Astrocyte (in vitro differentiated cells and primary cell): ENCODE results near the gene ATXN1. TPM values are rescaled to one million over a fixed set of nuclear protein-coding genes. Genes with fewer than 3 reads are reported as not detected.
"Not testable (repeated sequence)": the region's sequence is repeated elsewhere in the genome, so short reads cannot be mapped to it uniquely, and the experiment has no call there.

Source experiments
- DNase-seq: peaks from one replicate; pipeline ENCODE4 v3.0.0-alpha.2; 2010; ENCODE audit warnings: low read depth
- FAIRE-seq: peaks from 2 replicates; lab custom pipeline; 2011; peaks lifted over from hg19 to GRCh38; lab: Jason Lieb, UNC
- H2AFZ ChIP-seq: 2 replicates; pipeline ENCODE4 v1.6.0; 2012; ENCODE audit warnings: low read depth, low read length, inconsistent platforms
- H3K27ac ChIP-seq: 2 replicates; pipeline ENCODE4 v1.5.1; 2011; ENCODE audit warnings: low read depth, low read length, inconsistent platforms
- H3K27me3 ChIP-seq: 2 replicates; pipeline ENCODE4 v1.6.0; 2011; ENCODE audit warnings: low read length, inconsistent platforms; ENCODE audit not compliant: insufficient read depth
- H3K36me3 ChIP-seq: 2 replicates; pipeline ENCODE4 v1.5.1; 2011; ENCODE audit warnings: low read length, inconsistent platforms; ENCODE audit not compliant: insufficient read depth
- H3K4me1 ChIP-seq: 2 replicates; pipeline ENCODE4 v1.5.1; 2011; ENCODE audit warnings: low read length, inconsistent platforms; ENCODE audit not compliant: insufficient read depth
- H3K4me2 ChIP-seq: 2 replicates; pipeline ENCODE4 v1.6.0; 2012; ENCODE audit warnings: low read length, inconsistent platforms
- H3K4me3 ChIP-seq: 2 replicates; pipeline ENCODE4 v1.5.1; 2011; ENCODE audit warnings: low read depth, mild to moderate bottlenecking, low read length, inconsistent platforms; ENCODE audit not compliant: insufficient read depth
- H3K79me2 ChIP-seq: 2 replicates; pipeline ENCODE4 v1.6.0; 2012; ENCODE audit warnings: mild to moderate bottlenecking, low read length, inconsistent platforms; ENCODE audit not compliant: insufficient read depth
- H3K9ac ChIP-seq: 2 replicates; pipeline ENCODE4 v1.6.0; 2012; ENCODE audit warnings: mild to moderate bottlenecking, low read length, inconsistent platforms
- H3K9me3 ChIP-seq: 2 replicates; pipeline ENCODE4 v1.5.1; 2012; ENCODE audit warnings: low read depth, mild to moderate bottlenecking, low read length, inconsistent platforms; ENCODE audit not compliant: insufficient read depth
- H4K20me1 ChIP-seq: 2 replicates; pipeline ENCODE4 v1.6.0; 2012; ENCODE audit warnings: low read length, inconsistent platforms; ENCODE audit not compliant: insufficient read depth
- H3K27ac Mint-ChIP-seq: one replicate; pipeline ENCODE4 v1.8.0; 2021; ENCODE audit warnings: mild to moderate bottlenecking, mixed read lengths; ENCODE audit not compliant: unreplicated experiment
- H3K27me3 Mint-ChIP-seq: one replicate; pipeline ENCODE4 v1.8.0; 2021; ENCODE audit warnings: low read depth, mixed read lengths; ENCODE audit not compliant: unreplicated experiment
- H3K36me3 Mint-ChIP-seq: one replicate; pipeline ENCODE4 v1.8.0; 2021; ENCODE audit warnings: low read depth, mixed read lengths; ENCODE audit not compliant: unreplicated experiment
- H3K4me1 Mint-ChIP-seq: one replicate; pipeline ENCODE4 v1.8.0; 2021; ENCODE audit warnings: low read depth, mixed read lengths; ENCODE audit not compliant: unreplicated experiment
- H3K4me3 Mint-ChIP-seq: one replicate; pipeline ENCODE4 v1.8.0; 2021; ENCODE audit warnings: mild to moderate bottlenecking, moderate library complexity, mixed read lengths; ENCODE audit not compliant: unreplicated experiment
- H3K9me3 Mint-ChIP-seq: one replicate; pipeline ENCODE4 v1.8.0; 2021; ENCODE audit warnings: mild to moderate bottlenecking, mixed read lengths; ENCODE audit not compliant: unreplicated experiment
- CTCF ChIP-seq: IDR thresholded peaks from 2 replicates; pipeline ENCODE4 v1.5.1; 2011; ENCODE audit warnings: low read depth, mild to moderate bottlenecking, inconsistent platforms, low read length, moderate library complexity; ENCODE audit not compliant: insufficient read depth
- EZH2 ChIP-seq: IDR thresholded peaks from 2 replicates; pipeline ENCODE4 v1.6.1; 2012; ENCODE audit warnings: mild to moderate bottlenecking, low read length, inconsistent platforms; ENCODE audit not compliant: insufficient read depth
- total RNA-seq: library from RNA; stranded (reverse); gene quantifications from 2 replicates; pipeline ENCODE4 v1.2.1, GENCODE V29; 2021

ATXN1 gene
- total RNA-seq, 1 donor from 2014 or later = 70.9 TPM

- H3K36me3 ChIP-seq = no peaks in the 10 kb centered on the region
- H3K27ac ChIP-seq = peak overlapping the region; percentile 77
- Mint-ChIP-seq H3K36me3 (peaks cover 9% of the 10 kb centered on the region), H3K9me3 (peaks cover 3% of the 10 kb centered on the region), H3K4me1 (peaks cover 54% of the 10 kb centered on the region), H3K27me3 (no peaks in the 10 kb centered on the region), H3K27ac (peak overlapping the region; percentile 75), H3K4me3 (peak overlapping the region; percentile 21)
- peak; percentile 82 for DNase-seq
- no peak for FAIRE-seq
- peak overlapping the region; percentile 80 for H3K4me2 ChIP-seq
- H3K4me3 ChIP-seq = no peak overlapping the region
- H4K20me1 ChIP-seq = peaks cover 13% of the 10 kb centered on the region
- H3K9ac ChIP-seq = peak overlapping the region; percentile 69
- no peaks in the 10 kb centered on the region for H3K27me3 ChIP-seq
- peaks cover 83% of the 10 kb centered on the region for H3K79me2 ChIP-seq
- H3K9me3 ChIP-seq = no peaks in the 10 kb centered on the region
- H2AFZ ChIP-seq = no peak overlapping the region
- H3K4me1 ChIP-seq = peaks cover 51% of the 10 kb centered on the region
- TF ChIP-seq EZH2 (no peak), CTCF (no peak)
Observed at GRCh38 chr6:16704401-16705045, 56.7 kb downstream of the ATXN1 start.

- not testable (repeated sequence) for H3K9ac ChIP-seq, H3K36me3 Mint-ChIP-seq, H3K36me3 ChIP-seq, FAIRE-seq, DNase-seq, H2AFZ ChIP-seq, H3K4me3 ChIP-seq, H3K27me3 Mint-ChIP-seq, H3K27ac Mint-ChIP-seq, H3K4me3 Mint-ChIP-seq, H3K9me3 Mint-ChIP-seq, H3K27me3 ChIP-seq, H3K4me2 ChIP-seq, H3K27ac ChIP-seq, H3K9me3 ChIP-seq
- Histone ChIP-seq H3K4me1 (peaks cover 68% of the 10 kb centered on the region), H3K79me2 (peaks cover 83% of the 10 kb centered on the region), H4K20me1 (peaks cover 16% of the 10 kb centered on the region)
- peaks cover 71% of the 10 kb centered on the region for H3K4me1 Mint-ChIP-seq
Observed at GRCh38 chr6:16702627-16703378, 58.5 kb downstream of the ATXN1 start.

GRCh38 chr6:16700916-16701234 lies 60.4 kb downstream of the ATXN1 start:
- Mint-ChIP-seq H3K27ac (no peak overlapping the region), H3K36me3 (peaks cover 6% of the 10 kb centered on the region), H3K9me3 (peaks cover 3% of the 10 kb centered on the region), H3K4me3 (no peak overlapping the region), H3K4me1 (peaks cover 63% of the 10 kb centered on the region), H3K27me3 (no peaks in the 10 kb centered on the region)
- no peak for TF ChIP-seq CTCF
- no peak for TF ChIP-seq EZH2
- H3K4me1 ChIP-seq = peaks cover 62% of the 10 kb centered on the region
- peaks cover 20% of the 10 kb centered on the region for H4K20me1 ChIP-seq
- peak overlapping the region; percentile 17 for H3K4me3 ChIP-seq
- peak overlapping the region; percentile 80 for H3K4me2 ChIP-seq
- H3K9me3 ChIP-seq = no peaks in the 10 kb centered on the region
- H3K36me3 ChIP-seq = no peaks in the 10 kb centered on the region
- FAIRE-seq (no peak), DNase-seq (no peak)
- peak overlapping the region; percentile 63 for H3K27ac ChIP-seq
- H2AFZ ChIP-seq = no peak overlapping the region
- H3K27me3 ChIP-seq = no peaks in the 10 kb centered on the region
- peak overlapping the region; percentile 76 for H3K9ac ChIP-seq
- peaks cover 83% of the 10 kb centered on the region for H3K79me2 ChIP-seq
